ENCODE results near the gene BRD3. TPM values are rescaled to one million over a fixed set of nuclear protein-coding genes. Genes with fewer than 3 reads are reported as not detected.

Gene BRD3
- total RNA-seq, 2 experiments from 2014 or later, result 3.1 to 16.3 TPM

- CTCF ChIA-PET (ENCODE audit: unreplicated experiment), result no interaction called here
- H4K20me1 ChIP-seq (ENCODE audit: insufficient read depth, low read length), result peaks cover 6% of the 10 kb centered on the region; the same call in 1 of the 2 replicates
- BruUV-seq (replicated peaks), result no TSS peak
Measured at GRCh38 chr9:133982971-133983720, 84.7 kb downstream of the BRD3 start.

GRCh38 chr9:133981958-133982681 lies 85.7 kb downstream of the BRD3 start:
- CTCF ChIA-PET (ENCODE audit: unreplicated experiment), result no interaction called here
- Histone ChIP-seq H3K79me2 (ENCODE audit: insufficient read depth, low read depth, low read length) (no peaks in the 10 kb centered on the region; the same call in 1 of the 2 replicates), H3K36me3 (ENCODE audit: insufficient read depth, low read length) (no peaks in the 10 kb centered on the region), H3K4me2 (ENCODE audit: low read length) (no peak overlapping the region), H3K27ac (ENCODE audit: low read depth, low read length, poor library complexity, severe bottlenecking) (no peak overlapping the region), H2AFZ (ENCODE audit: low read length) (no peak overlapping the region), H3K9me2 (ENCODE audit: insufficient read depth, low read length) (no peaks in the 10 kb centered on the region), H3K4me3 (ENCODE audit: low read depth, low read length, poor library complexity, severe bottlenecking) (no peak overlapping the region), H3K4me1 (ENCODE audit: insufficient read depth, low read length, poor library complexity, severe bottlenecking) (peaks cover 41% of the 10 kb centered on the region), H3K9me3 (ENCODE audit: low read length) (no peaks in the 10 kb centered on the region), H4K20me1 (ENCODE audit: insufficient read depth, low read length) (peaks cover 6% of the 10 kb centered on the region; the same call in 1 of the 2 replicates)
- no peak for DNase-seq (ENCODE audit: low spot score)
- no TSS peak for BruUV-seq (replicated peaks)
- POLR2A ChIA-PET, result no interaction called here
- TF ChIP-seq EZH2phosphoT487 (IDR thresholded peaks at IDR 0.05; ENCODE audit: borderline replicate concordance, low read depth, low read length), result no peak
- TF ChIP-seq, protein P1, sequence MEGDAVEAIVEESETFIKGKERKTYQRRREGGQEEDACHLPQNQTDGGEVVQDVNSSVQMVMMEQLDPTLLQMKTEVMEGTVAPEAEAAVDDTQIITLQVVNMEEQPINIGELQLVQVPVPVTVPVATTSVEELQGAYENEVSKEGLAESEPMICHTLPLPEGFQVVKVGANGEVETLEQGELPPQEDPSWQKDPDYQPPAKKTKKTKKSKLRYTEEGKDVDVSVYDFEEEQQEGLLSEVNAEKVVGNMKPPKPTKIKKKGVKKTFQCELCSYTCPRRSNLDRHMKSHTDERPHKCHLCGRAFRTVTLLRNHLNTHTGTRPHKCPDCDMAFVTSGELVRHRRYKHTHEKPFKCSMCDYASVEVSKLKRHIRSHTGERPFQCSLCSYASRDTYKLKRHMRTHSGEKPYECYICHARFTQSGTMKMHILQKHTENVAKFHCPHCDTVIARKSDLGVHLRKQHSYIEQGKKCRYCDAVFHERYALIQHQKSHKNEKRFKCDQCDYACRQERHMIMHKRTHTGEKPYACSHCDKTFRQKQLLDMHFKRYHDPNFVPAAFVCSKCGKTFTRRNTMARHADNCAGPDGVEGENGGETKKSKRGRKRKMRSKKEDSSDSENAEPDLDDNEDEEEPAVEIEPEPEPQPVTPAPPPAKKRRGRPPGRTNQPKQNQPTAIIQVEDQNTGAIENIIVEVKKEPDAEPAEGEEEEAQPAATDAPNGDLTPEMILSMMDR (conservative IDR thresholded peaks at IDR 0.05; ENCODE audit: low read length), result no peak
- intact Hi-C loops (cut with micrococcal nuclease; ENCODE audit: unreplicated experiment), result no loop called here

More at GRCh38 chr9:133982971-133983720, 84.7 kb downstream of the BRD3 start:
- TF ChIP-seq EZH2phosphoT487 (IDR thresholded peaks at IDR 0.05; ENCODE audit: borderline replicate concordance, low read depth, low read length), result no peak
- TF ChIP-seq, protein P1 (conservative IDR thresholded peaks at IDR 0.05; ENCODE audit: low read length), result no peak
- H3K79me2 ChIP-seq (ENCODE audit: insufficient read depth, low read depth, low read length), result peaks cover 4% of the 10 kb centered on the region; the same call in 1 of the 2 replicates
- no peak overlapping the region for H3K4me2 ChIP-seq (ENCODE audit: low read length)
- DNase-seq (ENCODE audit: low spot score), result no peak
- H3K9me3 ChIP-seq (ENCODE audit: low read length), result no peaks in the 10 kb centered on the region
- intact Hi-C loops (cut with micrococcal nuclease; ENCODE audit: unreplicated experiment), result no loop called here
- no peak overlapping the region for H3K4me3 ChIP-seq (ENCODE audit: low read depth, low read length, poor library complexity, severe bottlenecking)
- no peaks in the 10 kb centered on the region for H3K36me3 ChIP-seq (ENCODE audit: insufficient read depth, low read length)
- no peak overlapping the region for H3K27ac ChIP-seq (ENCODE audit: low read depth, low read length, poor library complexity, severe bottlenecking)
- no peak overlapping the region for H2AFZ ChIP-seq (ENCODE audit: low read length)
- no peaks in the 10 kb centered on the region for H3K9me2 ChIP-seq (ENCODE audit: insufficient read depth, low read length)
- H3K4me1 ChIP-seq (ENCODE audit: insufficient read depth, low read length, poor library complexity, severe bottlenecking), result peaks cover 41% of the 10 kb centered on the region
- POLR2A ChIA-PET, result no interaction called here

- intact Hi-C loops (cut with micrococcal nuclease; ENCODE audit: unreplicated experiment), result no loop called here
- H3K4me3 ChIP-seq (ENCODE audit: low read depth, low read length, poor library complexity, severe bottlenecking), result no peak overlapping the region
- peaks cover 41% of the 10 kb centered on the region for H3K4me1 ChIP-seq (ENCODE audit: insufficient read depth, low read length, poor library complexity, severe bottlenecking)
- H4K20me1 ChIP-seq (ENCODE audit: insufficient read depth, low read length), result 0 out of 2 replicates have a peak, but pooled peaks cover 6% of the 10 kb centered on the region
- no peaks in the 10 kb centered on the region for H3K36me3 ChIP-seq (ENCODE audit: insufficient read depth, low read length)
- H3K4me2 ChIP-seq (ENCODE audit: low read length), result no peak overlapping the region
- no peaks in the 10 kb centered on the region for H3K9me3 ChIP-seq (ENCODE audit: low read length)
- H2AFZ ChIP-seq (ENCODE audit: low read length), result no peak overlapping the region
- DNase-seq (ENCODE audit: low spot score), result no peak
- TF ChIP-seq, protein P1 (conservative IDR thresholded peaks at IDR 0.05; ENCODE audit: low read length), result no peak
- TF ChIP-seq EZH2phosphoT487 (IDR thresholded peaks at IDR 0.05; ENCODE audit: borderline replicate concordance, low read depth, low read length), result no peak
- BruUV-seq (replicated peaks), result no TSS peak
- ChIA-PET POLR2A (no interaction called here), CTCF (ENCODE audit: unreplicated experiment) (no interaction called here)
- H3K79me2 ChIP-seq (ENCODE audit: insufficient read depth, low read depth, low read length), result no peaks in the 10 kb centered on the region; the same call in 1 of the 2 replicates
- H3K9me2 ChIP-seq (ENCODE audit: insufficient read depth, low read length), result no peaks in the 10 kb centered on the region
- H3K27ac ChIP-seq (ENCODE audit: low read depth, low read length, poor library complexity, severe bottlenecking), result no peak overlapping the region
Measured at GRCh38 chr9:133981589-133981957, 86.3 kb downstream of the BRD3 start.
